H1 (cell line): ENCODE data around the gene MCAT. TPM values are rescaled to one million over a fixed set of nuclear protein-coding genes. Genes with fewer than 3 reads are reported as not detected.

ENCODE experiments used
- ASH2L ChIP-seq: fragments of 200-600, 300-600 bp; sonication (generic); IDR thresholded peaks from one replicate; pipeline ENCODE4 v1.7.1; 2017; ENCODE audit warnings: low read length
- CTBP2 ChIP-seq: IDR thresholded peaks from 2 replicates; pipeline ENCODE4 v1.7.0; 2011; ENCODE audit warnings: borderline replicate concordance, mild to moderate bottlenecking, moderate library complexity, mixed read lengths, low read length; ENCODE audit not compliant: insufficient read depth, insufficient read length
- SP2 ChIP-seq: IDR thresholded peaks from 2 replicates; pipeline ENCODE4 v1.6.1; 2012; ENCODE audit warnings: mild to moderate bottlenecking, low read length, inconsistent platforms
- polyA plus RNA-seq, 7 experiments: library from polyadenylated mRNA; depleted of rRNA in 3 of 7; stranded (reverse) in 5 of 7; unstranded in 2 of 7; fragments of >200 nt in 5 of 7; fragments of 200-250 nt in 2 of 7; gene quantifications; 1 replicate in 5 of 7; 2 replicates in 1 of 7; 4 replicates in 1 of 7; pipeline versions ENCODE4 v1.2.1 to v1.2.3, GENCODE V29; 2011 to 2013; ENCODE audit warnings: missing spikeins in 2 of 7, mixed read lengths in 2 of 7
- total RNA-seq: library from RNA; stranded (reverse); fragmentation: NEBNext Ultra II Directional; extraction: Animal tissue kit (Norgen Biotek cat#: 25700); gene quantifications from 2 replicates; pipeline ENCODE4 v1.2.1, GENCODE V29; 2021

Gene MCAT
- total and polyA plus RNA-seq, 2 of the 8 experiments (the other 6 are each of a cell fraction or from before 2014, with no cell fraction given) = 15.8 to 17.4 TPM

- no peak for TF ChIP-seq ASH2L
- no peak for TF ChIP-seq CTBP2
- no peak for TF ChIP-seq SP2
Observed at GRCh38 chr22:43126501-43127165, 16.6 kb downstream of the MCAT start (continued).
